ENCODE data around the gene GIPC1. TPM values are rescaled to one million over a fixed set of nuclear protein-coding genes. Genes with fewer than 3 reads are reported as not detected.
"Not testable (repeated sequence)": the region's sequence is repeated elsewhere in the genome, so short reads cannot be mapped to it uniquely, and the experiment has no call there.

The GIPC1 gene
- total RNA-seq, 1 donor from 2014 or later: 107 TPM

- H3K27ac Mint-ChIP-seq (ENCODE audit: unreplicated experiment): peak overlapping the region; percentile 88
- no peak for TF ChIP-seq CTCF (IDR thresholded peaks at IDR 0.05)
- H3K4me1 Mint-ChIP-seq (ENCODE audit: low read depth): peaks cover 29% of the 10 kb centered on the region
- H3K4me3 Mint-ChIP-seq (ENCODE audit: unreplicated experiment): no peak overlapping the region
- H3K27me3 Mint-ChIP-seq (ENCODE audit: low read depth): no peaks in the 10 kb centered on the region
- H3K36me3 Mint-ChIP-seq (ENCODE audit: low read depth): no peaks in the 10 kb centered on the region
- no peaks in the 10 kb centered on the region for H3K9me3 Mint-ChIP-seq (ENCODE audit: low read depth)
- DNase-seq (ENCODE audit: low spot score): no peak
These were observed 46.9 kb upstream of the GIPC1 start for GRCh38 chr19:14542711-14543328.

GRCh38 chr19:14541979-14542378 is 46.1 kb upstream of the GIPC1 start:
- not testable (repeated sequence) for H3K27me3 Mint-ChIP-seq (ENCODE audit: low read depth); H3K36me3 Mint-ChIP-seq (ENCODE audit: low read depth); H3K27ac Mint-ChIP-seq (ENCODE audit: unreplicated experiment); H3K9me3 Mint-ChIP-seq (ENCODE audit: low read depth); DNase-seq (ENCODE audit: low spot score); H3K4me3 Mint-ChIP-seq (ENCODE audit: unreplicated experiment)
- peaks cover 29% of the 10 kb centered on the region for H3K4me1 Mint-ChIP-seq (ENCODE audit: low read depth)

- DNase-seq (ENCODE audit: low spot score): no peak
- H3K27ac Mint-ChIP-seq (ENCODE audit: unreplicated experiment): no peak overlapping the region
- H3K4me3 Mint-ChIP-seq (ENCODE audit: unreplicated experiment): no peak overlapping the region
- no peaks in the 10 kb centered on the region for H3K27me3 Mint-ChIP-seq (ENCODE audit: low read depth)
- peaks cover 27% of the 10 kb centered on the region for H3K4me1 Mint-ChIP-seq (ENCODE audit: low read depth)
- no peaks in the 10 kb centered on the region for H3K36me3 Mint-ChIP-seq (ENCODE audit: low read depth)
- no peak for TF ChIP-seq CTCF (IDR thresholded peaks at IDR 0.05)
- no peaks in the 10 kb centered on the region for H3K9me3 Mint-ChIP-seq (ENCODE audit: low read depth)
These were observed 45.0 kb upstream of the GIPC1 start for GRCh38 chr19:14540741-14541525.

- Mint-ChIP-seq H3K27ac (ENCODE audit: unreplicated experiment) (no peak overlapping the region), H3K9me3 (ENCODE audit: low read depth) (no peaks in the 10 kb centered on the region), H3K36me3 (ENCODE audit: low read depth) (no peaks in the 10 kb centered on the region), H3K27me3 (ENCODE audit: low read depth) (no peaks in the 10 kb centered on the region), H3K4me1 (ENCODE audit: low read depth) (no peaks in the 10 kb centered on the region), H3K4me3 (ENCODE audit: unreplicated experiment) (no peak overlapping the region)
- no peak for TF ChIP-seq CTCF (IDR thresholded peaks at IDR 0.05)
- no peak for DNase-seq (ENCODE audit: low spot score)
These were observed 41.2 kb upstream of the GIPC1 start for GRCh38 chr19:14536926-14537692.

- Mint-ChIP-seq H3K9me3 (ENCODE audit: low read depth) (no peaks in the 10 kb centered on the region), H3K27ac (ENCODE audit: unreplicated experiment) (no peak overlapping the region), H3K36me3 (ENCODE audit: low read depth) (no peaks in the 10 kb centered on the region), H3K27me3 (ENCODE audit: low read depth) (no peaks in the 10 kb centered on the region), H3K4me1 (ENCODE audit: low read depth) (peaks cover 16% of the 10 kb centered on the region), H3K4me3 (ENCODE audit: unreplicated experiment) (no peak overlapping the region)
- TF ChIP-seq CTCF (IDR thresholded peaks at IDR 0.05): no peak
- DNase-seq (ENCODE audit: low spot score): no peak
These were observed 37.5 kb upstream of the GIPC1 start for GRCh38 chr19:14533450-14533849.

Data from chondrocyte (in vitro differentiated cells).